Activated CD8-positive, alpha-beta memory T cell treated with anti-CD3 and anti-CD28 coated beads for 1 hour (primary cell): ENCODE results near the gene KDM4C.
"Not testable (repeated sequence)": the region's sequence is repeated elsewhere in the genome, so short reads cannot be mapped to it uniquely, and the experiment has no call there.

Experiments used
- DNase-seq, 2 donors: peaks; one replicate each; pipeline ENCODE4 v3.0.0-alpha.2; 2020; ENCODE audit warnings: low read depth in 1 of 2; ENCODE audit errors: extremely low read depth in 1 of 2

KDM4C gene

DNA sequence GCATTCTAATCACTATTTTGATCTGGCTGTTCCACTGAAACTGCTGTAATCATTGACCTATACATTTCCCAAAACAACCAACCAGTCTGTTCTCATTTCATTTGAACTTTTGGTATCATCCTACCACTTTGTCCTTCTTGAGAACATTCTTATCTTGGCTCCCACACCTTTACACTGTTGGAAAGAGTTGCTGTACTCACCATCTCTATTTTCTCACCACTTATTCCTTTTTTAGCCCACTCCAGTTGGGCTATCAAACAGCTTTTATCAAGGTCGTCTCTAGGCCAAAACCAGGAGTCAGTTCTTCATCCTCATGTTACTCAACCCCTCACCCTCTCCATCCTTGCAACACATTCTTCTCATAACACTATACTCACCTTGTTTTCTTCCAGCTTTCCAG lies 170.1 kb downstream of the KDM4C start:
- DNase-seq: no peak

DNA sequence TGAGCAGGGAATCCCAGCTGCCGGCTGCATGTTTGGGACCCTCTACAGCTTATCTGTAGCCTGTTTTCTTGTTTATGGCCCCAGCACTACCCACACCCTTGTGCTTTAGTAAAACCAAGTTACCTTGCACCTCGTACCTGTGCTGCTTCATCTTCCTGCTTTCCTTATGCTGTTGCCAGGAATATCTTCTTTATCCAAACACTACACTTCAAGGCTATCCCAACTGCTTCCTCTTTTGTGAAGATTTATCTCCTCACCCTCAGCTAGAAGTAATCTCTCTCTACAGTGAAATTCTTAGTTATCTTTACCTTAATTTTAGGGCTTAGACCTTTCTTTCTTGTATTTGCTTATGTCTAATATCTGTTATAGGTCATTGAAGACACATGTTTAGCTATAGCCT lies 171.1 kb downstream of the KDM4C start:
- DNase-seq: no peak

DNA sequence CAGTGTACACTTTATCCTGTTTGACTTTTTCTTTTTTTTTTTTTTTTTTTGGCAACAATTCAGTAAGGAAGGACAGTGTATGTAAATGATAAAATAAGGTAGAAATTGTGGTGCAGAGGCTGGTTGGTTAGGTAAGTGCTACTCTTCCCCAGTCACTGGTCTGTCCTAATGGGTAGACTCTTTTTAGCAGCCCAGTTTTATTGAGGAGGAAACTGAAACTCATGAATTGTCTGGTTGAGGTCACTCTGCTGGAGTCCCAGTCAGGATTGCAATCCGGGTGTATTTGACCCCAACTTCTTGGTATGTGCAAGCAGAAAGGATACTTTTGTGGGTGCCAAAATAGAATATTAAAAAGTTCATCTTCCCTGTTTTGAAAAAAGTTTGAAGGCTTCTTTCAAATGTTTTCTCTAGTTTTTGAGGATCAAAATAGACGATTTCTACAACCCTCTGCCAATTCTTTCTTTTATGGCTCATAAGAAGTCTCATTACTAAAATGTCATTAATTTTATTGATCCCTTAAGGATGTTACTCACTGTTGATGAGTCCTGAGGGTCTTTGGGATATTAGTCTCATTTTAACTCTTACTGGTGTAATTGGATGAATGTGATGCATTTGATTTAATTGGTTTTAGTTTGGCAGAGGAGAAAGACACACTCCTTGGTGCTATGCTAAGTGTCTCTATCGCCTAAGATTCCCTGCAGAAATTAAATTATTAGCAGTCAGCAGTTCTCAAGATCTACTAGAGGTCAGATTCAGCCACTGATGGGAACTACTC lies 171.9 kb downstream of the KDM4C start:
- DNase-seq: no peak

DNA sequence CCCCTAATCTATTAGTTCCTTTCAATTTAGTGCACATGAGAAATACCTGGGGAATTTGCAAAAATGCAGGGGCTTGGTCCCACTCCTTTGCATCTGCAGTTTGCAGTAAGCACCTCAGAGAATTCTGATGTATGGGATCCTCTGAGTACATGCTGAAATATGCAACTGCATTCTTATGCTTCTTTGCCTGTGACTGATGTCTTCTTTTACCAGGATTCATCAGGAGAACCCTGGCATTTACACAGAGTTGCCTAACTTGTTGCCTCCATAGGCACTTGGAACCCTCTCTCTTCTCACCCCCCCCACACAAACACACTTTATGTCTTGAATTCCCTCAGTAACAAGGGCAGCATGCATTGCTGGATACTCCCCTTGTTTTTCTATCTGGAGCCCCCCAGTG lies 173.1 kb downstream of the KDM4C start:
- no peak for DNase-seq

DNA sequence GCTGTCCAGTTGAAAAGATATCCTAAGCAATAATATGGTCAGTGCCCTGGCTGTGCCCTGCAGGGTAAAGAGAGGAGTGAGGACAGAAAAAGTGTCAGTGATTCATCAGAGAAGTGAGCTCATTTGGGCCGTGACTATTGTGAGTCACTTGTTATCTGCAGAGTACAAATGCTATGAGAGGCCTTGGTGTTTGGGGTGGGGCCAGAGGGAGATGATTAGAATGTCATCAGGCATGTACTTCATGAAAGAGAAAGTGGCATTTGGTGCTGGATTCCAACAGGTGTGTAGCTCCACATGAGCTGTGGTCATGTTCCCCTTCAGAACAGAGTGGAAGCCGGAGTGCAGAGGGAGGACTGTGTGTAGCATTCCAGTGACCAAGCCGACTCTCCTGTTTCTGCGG lies 174.1 kb downstream of the KDM4C start:
- DNase-seq: no peak

DNA sequence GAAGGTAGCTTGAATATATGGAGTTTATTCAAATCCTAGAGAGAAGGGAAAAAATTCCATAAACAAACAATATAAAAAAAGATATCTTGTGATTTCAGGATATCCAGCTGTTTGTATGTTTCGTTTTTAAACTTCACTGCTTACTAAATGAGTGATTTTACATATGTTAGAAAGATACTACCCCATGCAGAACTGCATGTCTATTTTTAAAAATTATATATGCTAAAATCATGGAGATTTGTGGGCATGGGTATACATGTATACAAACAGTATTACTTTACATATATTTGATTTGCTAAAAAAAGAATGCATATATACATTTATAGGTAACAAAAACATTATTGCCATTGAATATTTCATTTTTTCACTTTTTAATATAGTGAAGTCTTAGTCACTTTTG lies 178.3 kb downstream of the KDM4C start:
- no peak for DNase-seq

DNA sequence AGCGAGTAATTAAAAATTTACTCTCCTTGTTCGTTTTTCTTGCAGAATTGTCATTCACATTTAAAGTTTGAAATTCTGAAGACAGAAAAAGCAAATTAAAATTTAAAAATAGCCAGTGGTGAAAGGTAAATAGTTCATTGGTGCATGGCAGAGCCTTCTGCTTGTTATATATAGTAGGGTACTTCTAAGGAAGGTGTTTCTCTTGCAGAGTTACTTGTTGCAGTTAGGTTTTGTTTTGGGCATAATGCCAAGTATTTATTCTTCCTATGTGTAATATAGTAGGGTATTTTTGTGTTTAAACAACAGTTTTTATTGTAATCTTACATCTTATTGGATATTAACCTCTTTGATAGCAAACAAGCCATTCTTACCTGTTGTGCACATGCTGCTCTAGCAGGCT lies 179.4 kb downstream of the KDM4C start:
- DNase-seq: no peak

DNA sequence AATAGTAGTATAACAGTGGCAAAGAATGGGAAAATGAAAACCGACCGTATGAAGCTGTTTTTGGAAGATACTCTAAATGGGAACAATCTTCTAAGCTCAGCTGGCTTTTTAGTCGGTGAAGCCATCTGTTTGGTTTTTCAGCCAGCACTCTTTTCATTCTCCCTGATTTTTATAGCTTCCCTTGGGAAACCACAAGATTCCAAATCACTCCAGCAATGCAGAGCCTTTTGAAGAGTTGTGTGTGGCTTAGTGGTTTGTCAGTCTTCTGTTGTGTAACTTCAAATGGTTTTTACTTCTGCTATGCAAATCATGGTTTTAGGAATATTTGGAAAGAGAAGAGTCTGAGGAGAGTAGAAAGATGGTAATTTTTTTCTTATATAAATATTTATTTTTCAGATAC lies 180.7 kb downstream of the KDM4C start:
- DNase-seq: no peak

DNA sequence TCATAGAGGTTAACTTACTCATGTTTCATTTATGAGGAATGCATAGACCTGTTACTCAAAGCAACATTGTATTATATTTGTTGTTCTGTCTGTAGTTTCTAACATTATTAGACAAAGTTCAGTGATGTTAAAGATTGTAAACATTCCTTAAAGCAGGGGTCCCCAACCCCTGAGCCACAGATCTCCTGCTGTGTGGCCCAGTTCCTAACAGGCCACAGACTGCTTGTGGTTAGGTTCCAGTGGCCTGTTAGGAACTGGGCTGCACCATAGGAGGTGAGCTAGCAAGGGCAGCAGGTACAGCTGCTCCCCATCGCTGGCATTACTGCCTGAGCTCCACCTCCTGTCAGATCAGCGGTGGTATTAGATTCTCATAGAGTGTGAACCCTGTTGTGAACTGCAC lies 181.1 kb downstream of the KDM4C start:
- DNase-seq: no peak

DNA sequence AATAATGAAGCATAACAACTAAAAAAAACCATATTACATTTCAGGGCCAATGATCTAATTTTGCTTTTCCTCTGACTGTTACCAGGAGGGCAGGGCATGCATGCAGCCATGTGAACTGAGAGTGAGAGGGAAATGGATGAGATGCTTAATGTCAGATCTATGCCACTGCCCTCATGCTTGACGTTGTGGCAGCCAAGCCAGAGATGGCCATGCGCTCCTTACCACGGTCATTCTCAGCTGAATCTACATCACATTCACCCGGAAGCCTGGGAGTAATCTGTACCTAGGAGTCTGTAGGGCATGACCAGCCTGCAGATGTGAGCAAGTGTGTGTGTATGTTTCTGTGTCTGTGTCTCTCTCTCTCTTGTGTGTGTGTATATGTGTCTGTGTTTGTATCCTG lies 183.7 kb downstream of the KDM4C start:
- no peak for DNase-seq

DNA sequence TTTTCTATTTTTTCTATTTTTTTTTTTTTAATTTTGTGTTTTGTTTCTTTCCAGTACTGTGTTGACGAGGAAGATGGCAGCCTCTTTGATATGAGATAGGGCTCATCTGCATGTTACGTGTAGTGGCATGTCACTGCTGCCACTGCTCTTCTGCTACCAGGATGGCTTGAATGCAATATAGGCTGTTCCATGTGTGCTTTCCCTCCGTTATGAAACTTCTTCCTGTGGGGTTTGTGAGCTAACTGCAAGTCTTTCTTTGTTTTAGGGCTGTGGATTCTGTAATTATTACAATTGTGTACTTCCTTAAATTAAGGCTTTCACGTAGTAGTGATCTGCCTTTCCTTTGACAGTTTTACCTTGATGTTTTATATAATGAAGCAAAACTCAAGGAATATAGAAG lies 184.6 kb downstream of the KDM4C start:
- DNase-seq: no peak

DNA sequence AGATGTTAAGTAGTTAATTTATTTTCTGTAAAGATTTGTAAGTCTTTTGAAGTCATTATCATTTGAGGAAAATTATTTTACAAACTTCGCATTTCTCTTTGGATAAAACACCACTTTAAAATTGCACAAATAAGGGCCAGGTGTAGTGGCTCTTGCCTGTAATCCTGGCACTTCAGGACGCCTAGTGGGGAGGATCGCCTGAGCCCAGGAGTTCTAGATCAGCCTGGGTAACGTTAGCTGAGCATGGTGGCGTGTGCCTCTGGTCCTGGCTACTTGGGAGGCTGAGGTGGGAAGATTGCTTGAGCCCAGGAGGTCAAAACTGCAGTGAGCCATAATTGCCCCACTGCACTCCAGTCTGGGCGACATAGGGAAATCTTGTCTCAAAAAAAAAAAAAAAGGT lies 185.5 kb downstream of the KDM4C start:
- DNase-seq: no peak

DNA sequence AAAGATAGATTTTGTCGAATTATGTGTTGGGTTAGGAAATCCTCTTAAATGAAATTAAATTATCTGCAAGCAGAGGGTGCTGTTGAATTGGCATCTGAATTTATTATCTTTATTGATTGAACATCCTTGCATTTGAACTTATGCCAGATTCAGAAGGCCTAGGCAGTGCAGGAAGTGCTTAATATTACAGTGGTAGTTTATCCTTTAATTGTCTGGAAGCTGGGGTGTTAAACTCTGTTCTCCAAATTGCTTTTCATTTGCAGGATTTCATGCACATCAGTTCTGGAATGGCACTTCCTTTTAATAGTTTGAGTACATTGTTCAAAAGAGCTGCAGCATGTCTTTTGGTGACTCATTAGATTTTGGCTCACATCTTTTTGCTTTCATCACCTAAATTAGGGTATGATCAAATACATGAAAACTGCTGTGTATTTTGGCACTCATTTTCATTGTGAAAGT lies 186.3 kb downstream of the KDM4C start:
- no peak for DNase-seq

DNA sequence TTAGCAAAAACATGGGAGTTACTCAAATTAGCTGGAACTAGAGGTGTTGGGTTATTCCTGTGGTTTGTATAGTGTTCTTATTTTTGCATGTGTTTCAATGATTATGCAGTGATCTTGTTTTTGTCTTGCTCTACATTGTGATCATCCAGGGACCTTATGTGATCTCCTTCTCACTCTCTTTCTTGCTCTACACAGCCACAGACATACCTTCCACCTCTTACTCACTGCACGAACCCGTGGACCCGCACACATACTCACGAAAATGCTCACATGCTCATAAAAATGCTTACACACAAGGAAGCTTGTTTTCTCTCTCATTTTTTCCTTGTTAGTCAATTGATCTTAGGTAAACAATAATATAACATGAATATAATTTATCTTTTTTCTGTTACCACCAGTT lies 187.1 kb downstream of the KDM4C start:
- no peak for DNase-seq

DNA sequence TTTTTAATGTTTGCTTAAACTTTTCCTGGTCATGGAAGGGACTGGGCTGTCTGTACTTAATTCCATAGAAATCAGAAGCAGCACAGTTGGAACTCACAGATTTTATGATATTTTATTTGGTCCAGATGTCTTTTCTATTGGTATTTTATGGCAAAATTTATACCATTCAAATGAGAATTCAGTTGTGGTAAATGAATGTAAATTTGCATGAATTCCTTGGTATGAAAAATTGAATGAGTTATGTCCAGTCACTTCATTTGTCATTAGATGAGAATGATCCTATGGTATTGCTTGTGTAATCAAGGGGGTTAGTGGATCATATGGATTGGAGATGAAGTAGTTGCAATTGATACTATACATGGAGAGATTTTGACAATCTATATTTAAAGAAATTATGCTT lies 188.0 kb downstream of the KDM4C start:
- DNase-seq: no peak

DNA sequence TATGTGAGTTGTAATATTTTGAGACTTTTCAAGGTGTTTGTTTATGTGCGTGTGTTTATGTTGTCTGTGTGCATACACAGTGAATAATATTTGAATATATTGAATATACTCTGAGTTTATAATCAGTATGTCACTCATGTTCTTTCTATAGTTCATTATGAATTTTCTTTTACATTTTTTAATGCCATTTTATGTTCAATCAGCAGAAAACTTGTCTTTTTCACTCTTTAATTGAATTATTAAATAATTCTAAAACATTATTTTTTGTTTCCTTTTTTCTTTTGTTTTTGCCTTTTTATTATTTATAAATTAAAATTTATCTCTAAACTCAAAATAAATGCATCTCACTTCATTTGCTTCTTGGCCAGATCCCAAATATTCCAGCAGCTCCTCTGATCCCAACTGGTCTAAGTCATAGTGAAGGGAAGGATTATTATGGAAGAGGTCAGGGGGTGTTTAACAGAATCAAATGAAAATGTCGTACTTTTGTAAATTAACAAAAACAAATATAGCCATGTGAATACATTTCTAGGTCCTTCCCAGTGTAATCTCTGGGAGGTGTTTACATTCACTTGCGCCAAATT lies 188.9 kb downstream of the KDM4C start:
- DNase-seq: no peak

DNA sequence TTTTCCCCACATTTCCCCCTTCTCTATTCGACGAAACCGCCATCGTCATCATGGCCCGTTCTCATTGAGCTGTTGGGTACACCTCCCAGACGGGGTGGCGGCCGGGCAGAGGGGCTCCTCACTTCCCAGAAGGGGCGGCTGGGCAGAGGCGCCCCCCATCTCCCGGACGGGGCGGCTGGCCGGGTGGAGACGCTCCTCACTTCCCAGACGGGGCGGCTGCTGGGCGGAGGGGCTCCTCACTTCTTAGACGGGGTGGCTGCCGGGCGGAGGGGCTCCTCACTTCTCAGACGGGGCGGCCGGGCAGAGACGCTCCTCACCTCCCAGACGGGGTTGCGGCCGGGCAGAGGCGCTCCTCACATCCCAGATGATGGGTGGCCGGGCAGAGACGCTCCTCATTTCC lies 191.1 kb downstream of the KDM4C start:
- not testable (repeated sequence) for DNase-seq

DNA sequence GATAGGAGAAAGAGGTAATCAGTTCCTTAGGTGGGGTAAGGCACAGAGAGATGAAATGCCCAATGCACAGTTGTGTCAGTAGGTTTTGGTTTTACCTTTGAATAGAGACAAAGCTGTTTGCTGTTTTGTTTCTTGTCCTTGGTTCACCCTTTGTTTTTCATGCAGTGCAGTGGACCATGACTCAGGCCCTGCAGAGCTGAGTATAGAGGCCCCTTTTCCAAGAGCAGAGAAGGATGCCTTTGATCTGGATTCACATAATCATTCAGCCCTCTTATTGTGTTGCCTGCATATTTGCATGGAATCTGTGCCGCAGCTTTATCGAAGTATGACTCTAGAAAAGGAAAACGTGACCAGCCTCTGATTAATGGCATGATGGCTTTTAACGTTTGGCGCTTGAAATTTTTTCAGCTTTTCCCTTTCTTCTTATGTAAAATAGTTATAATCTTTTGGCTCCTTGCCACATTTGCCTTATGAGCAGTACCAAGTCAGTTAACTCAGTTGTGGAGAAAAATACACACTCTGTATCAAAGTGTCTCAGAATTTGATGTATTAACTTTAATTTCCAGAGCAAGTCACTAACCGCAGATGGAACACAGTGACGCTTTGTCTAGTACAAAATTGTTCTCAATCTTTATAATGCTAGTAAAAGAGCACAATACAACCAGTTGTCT lies 197.6 kb downstream of the KDM4C start:
- DNase-seq: no peak

DNA sequence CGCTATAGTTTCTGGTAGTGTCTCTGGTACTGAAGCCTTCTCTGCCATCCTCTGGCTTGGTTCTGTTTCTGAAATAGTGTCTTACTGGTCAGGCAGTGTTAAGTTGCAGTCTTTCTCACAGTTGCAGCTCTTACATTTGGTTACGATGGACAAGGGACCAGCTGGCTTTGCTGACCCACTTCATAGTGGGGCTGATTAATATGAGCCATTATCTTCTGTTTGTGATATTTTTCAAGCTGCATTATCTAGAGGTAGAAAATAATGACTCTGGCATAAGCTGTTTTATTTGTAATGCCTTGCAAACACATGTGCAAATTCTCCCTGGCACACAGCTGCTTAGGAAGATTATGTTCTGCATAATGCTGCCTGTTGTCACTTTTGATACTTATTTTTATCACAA lies 199.1 kb downstream of the KDM4C start:
- DNase-seq: no peak

DNA sequence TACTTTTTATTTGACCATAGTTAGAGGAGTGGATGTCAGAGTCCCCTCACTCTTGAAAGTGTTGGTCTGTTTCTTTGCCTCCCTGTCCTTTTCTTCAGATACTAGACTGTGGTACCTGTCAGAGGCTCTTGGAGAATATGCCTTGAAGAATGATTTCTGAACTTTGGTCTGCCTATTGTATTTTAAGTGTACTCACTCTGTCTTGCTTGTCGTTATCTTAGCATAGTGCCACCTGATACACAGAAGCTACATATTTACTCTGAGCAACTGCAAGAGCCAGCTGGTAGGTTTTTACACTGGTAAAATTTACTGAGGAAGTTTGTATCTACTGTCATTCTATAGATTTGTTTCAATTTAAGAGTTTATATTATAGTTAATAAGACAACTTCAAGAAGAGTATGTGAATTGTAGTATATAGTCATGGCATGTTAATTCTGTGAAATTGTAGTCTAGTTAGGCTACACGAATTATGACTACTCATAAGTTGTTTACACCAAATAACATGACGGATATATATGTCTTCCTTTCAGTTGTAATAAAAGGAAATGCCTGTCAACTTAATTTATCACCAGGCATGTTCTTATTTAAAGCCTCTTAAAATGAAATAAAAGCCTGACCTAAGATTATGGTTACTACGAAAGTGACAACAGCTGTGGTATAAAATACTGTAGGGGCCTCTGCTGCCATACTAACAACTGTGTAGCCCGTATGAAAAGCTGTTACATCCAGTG lies 201.7 kb downstream of the KDM4C start:
- no peak for DNase-seq

DNA sequence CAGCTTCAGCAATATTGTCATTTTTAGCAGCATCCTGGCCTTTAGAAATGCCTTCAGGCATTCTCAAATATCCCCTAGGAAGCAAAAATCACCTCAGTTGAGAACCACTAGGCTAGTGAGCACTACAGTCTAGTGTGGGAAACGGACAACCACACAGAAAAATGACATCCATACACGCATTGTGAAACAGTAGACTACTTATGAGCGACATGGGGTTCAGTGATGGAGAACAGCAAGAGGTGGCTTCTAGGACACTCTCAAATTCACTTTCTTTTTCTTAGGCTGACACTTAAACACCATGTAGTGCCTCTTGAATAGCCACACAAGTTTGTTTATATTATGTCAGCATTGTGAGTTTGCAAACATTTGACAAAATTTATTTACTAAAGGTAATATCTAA lies 203.0 kb downstream of the KDM4C start:
- no peak for DNase-seq
